Keratinocyte (primary cell): Measurements from ENCODE around the gene GPR75. TPM values are rescaled to one million over a fixed set of nuclear protein-coding genes. Genes with fewer than 3 reads are reported as not detected.

Experiments
- DNase-seq: peaks from one replicate; pipeline ENCODE4 v3.0.0-alpha.2; 2011; ENCODE audit warnings: low read depth, missing footprints, low spot score
- FAIRE-seq: peaks from 2 replicates; lab custom pipeline; 2011; peaks lifted over from hg19 to GRCh38; lab: Jason Lieb, UNC
- H2AFZ ChIP-seq: 2 replicates; pipeline ENCODE4 v1.6.0; 2012; ENCODE audit warnings: low read length, control low read depth, inconsistent platforms; ENCODE audit not compliant: control insufficient read depth
- H3K27ac ChIP-seq: 2 replicates; pipeline ENCODE4 v1.5.1; 2011; ENCODE audit warnings: low read length; ENCODE audit not compliant: control insufficient read depth, insufficient read depth
- H3K27me3 ChIP-seq: 3 replicates; pipeline ENCODE4 v1.6.0; 2011; ENCODE audit warnings: low read length; ENCODE audit not compliant: control insufficient read depth, insufficient read depth; ENCODE audit errors: extremely low read depth
- H3K36me3 ChIP-seq, 2 experiments: 2 replicates in 1 of 2; 3 replicates in 1 of 2; pipeline ENCODE4 v1.5.1; 2011; ENCODE audit warnings: low read length in 2 of 2, mild to moderate bottlenecking in 1 of 2; ENCODE audit not compliant: control insufficient read depth in 2 of 2, insufficient read depth in 2 of 2; ENCODE audit errors: extremely low read depth in 1 of 2
- H3K4me1 ChIP-seq: 3 replicates; pipeline ENCODE4 v1.5.1; 2011; ENCODE audit warnings: low read length; ENCODE audit not compliant: control insufficient read depth, insufficient read depth; ENCODE audit errors: extremely low read depth
- H3K4me2 ChIP-seq: 3 replicates; pipeline ENCODE4 v1.6.0; 2011; ENCODE audit warnings: low read depth, low read length; ENCODE audit not compliant: control insufficient read depth, insufficient read depth; ENCODE audit errors: extremely low read depth
- H3K4me3 ChIP-seq, 3 experiments: fragments of 200-600 bp in 1 of 3; sonication (generic) in 1 of 3; 2 replicates in 2 of 3; 3 replicates in 1 of 3; pipeline ENCODE4 v1.5.1; 2011 to 2016; ENCODE audit warnings: low read length in 3 of 3, mild to moderate bottlenecking in 3 of 3, control low read depth in 2 of 3, inconsistent platforms in 1 of 3, low read depth in 1 of 3, mixed read lengths in 1 of 3, mixed run types in 1 of 3, moderate library complexity in 1 of 3; ENCODE audit not compliant: control insufficient read depth in 2 of 3, insufficient read depth in 2 of 3; ENCODE audit errors: extremely low read depth in 1 of 3
- H3K79me2 ChIP-seq: 2 replicates; pipeline ENCODE4 v1.6.0; 2012; ENCODE audit warnings: low read length; ENCODE audit not compliant: control insufficient read depth, insufficient read depth
- H3K9ac ChIP-seq: 3 replicates; pipeline ENCODE4 v1.6.0; 2011; ENCODE audit warnings: low read length; ENCODE audit not compliant: control insufficient read depth, insufficient read depth; ENCODE audit errors: extremely low read depth
- H3K9me1 ChIP-seq: 3 replicates; pipeline ENCODE4 v1.6.0; 2011; ENCODE audit warnings: low read length; ENCODE audit not compliant: control insufficient read depth, insufficient read depth; ENCODE audit errors: extremely low read depth
- H3K9me3 ChIP-seq: 2 replicates; pipeline ENCODE4 v1.5.1; 2012; ENCODE audit warnings: low read depth, low read length; ENCODE audit not compliant: control insufficient read depth
- H4K20me1 ChIP-seq: 3 replicates; pipeline ENCODE4 v1.6.0; 2011; ENCODE audit warnings: low read length; ENCODE audit not compliant: control insufficient read depth, insufficient read depth; ENCODE audit errors: extremely low read depth
- EZH2 ChIP-seq: IDR thresholded peaks from one replicate; pipeline ENCODE4 v1.6.1; 2012; ENCODE audit warnings: inconsistent platforms, mild to moderate bottlenecking, low read length, moderate library complexity
- dilution Hi-C: fragments of 300-500 bp; cut with MboI; formaldehyde crosslinking; loops from one replicate; pipeline ENCODE4 v1.7.0; 2020; ENCODE audit warnings: low sequenced_read_pairs; ENCODE audit not compliant: extremely low pct_ligation_motif_present
- polyA plus RNA-seq, 5 experiments: library from polyadenylated mRNA; depleted of rRNA in 3 of 5; stranded (reverse) in 3 of 5; stranded (forward) in 1 of 5; unstranded in 1 of 5; fragments of >200 nt; gene quantifications; 1 replicate in 1 of 5; 2 replicates in 3 of 5; 3 replicates in 1 of 5; pipeline versions ENCODE4 v1.2.1 to v1.2.3, GENCODE V29; 2011 to 2012; ENCODE audit warnings: missing spikeins in 2 of 5, low read depth in 1 of 5, low replicate concordance in 1 of 5
- TF ChIP-seq, protein P1 (sequence below), 3 experiments: IDR thresholded peaks in 1 of 3; conservative IDR thresholded peaks in 1 of 3; optimal IDR thresholded peaks in 1 of 3; 2 replicates in 2 of 3; 3 replicates in 1 of 3; pipeline versions ENCODE3 to v1.5.1; 2011; ENCODE audit warnings: low read length in 3 of 3, mild to moderate bottlenecking in 3 of 3, moderate library complexity in 2 of 3, control low read depth in 1 of 3, inconsistent platforms in 1 of 3; ENCODE audit not compliant: insufficient read depth in 2 of 3; ENCODE audit errors: extremely low read depth in 1 of 3

Gene GPR75
- polyA plus RNA-seq, 1 donor (not counting 4 experiments of a cell fraction or from before 2014, with no cell fraction given): 2.7 TPM

DNA sequence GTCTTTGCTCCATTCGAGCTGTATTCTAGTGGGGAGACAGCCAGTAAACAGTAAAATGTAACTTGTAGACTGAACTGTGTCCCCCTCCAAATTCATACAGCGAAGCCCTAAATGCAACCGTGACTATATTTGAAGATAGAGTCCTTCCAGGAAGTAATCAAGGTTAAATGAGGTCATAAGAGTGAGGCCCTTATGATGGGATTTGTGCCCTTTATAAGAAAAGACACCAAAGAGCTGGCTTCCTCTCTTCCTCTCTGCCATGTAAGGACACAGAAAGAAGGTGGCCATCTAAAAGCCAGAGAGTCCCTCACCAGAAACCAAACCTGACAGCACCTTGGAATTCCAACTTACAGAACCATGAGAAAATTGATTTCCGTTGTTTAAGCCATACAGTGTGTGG is 31.4 kb downstream of the GPR75 start:
- Histone ChIP-seq H3K27ac (no peak overlapping the region), H3K27me3 (no peaks in the 10 kb centered on the region), H3K79me2 (no peaks in the 10 kb centered on the region), H3K4me1 (no peaks in the 10 kb centered on the region), H2AFZ (no peak overlapping the region), H3K9ac (no peak overlapping the region), H3K9me1 (no peaks in the 10 kb centered on the region), H3K4me2 (no peak overlapping the region), H3K36me3 (no peaks in the 10 kb centered on the region), H3K4me3 (no peak overlapping the region), H3K9me3 (no peaks in the 10 kb centered on the region), H4K20me1 (no peaks in the 10 kb centered on the region)
- dilution Hi-C loops: no loop called here
- DNase-seq (no peak), FAIRE-seq (no peak)
- TF ChIP-seq, protein P1, sequence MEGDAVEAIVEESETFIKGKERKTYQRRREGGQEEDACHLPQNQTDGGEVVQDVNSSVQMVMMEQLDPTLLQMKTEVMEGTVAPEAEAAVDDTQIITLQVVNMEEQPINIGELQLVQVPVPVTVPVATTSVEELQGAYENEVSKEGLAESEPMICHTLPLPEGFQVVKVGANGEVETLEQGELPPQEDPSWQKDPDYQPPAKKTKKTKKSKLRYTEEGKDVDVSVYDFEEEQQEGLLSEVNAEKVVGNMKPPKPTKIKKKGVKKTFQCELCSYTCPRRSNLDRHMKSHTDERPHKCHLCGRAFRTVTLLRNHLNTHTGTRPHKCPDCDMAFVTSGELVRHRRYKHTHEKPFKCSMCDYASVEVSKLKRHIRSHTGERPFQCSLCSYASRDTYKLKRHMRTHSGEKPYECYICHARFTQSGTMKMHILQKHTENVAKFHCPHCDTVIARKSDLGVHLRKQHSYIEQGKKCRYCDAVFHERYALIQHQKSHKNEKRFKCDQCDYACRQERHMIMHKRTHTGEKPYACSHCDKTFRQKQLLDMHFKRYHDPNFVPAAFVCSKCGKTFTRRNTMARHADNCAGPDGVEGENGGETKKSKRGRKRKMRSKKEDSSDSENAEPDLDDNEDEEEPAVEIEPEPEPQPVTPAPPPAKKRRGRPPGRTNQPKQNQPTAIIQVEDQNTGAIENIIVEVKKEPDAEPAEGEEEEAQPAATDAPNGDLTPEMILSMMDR (optimal IDR thresholded peaks at IDR 0.05 in 1 of 3, IDR thresholded peaks at IDR 0.05 in 1 of 3, conservative IDR thresholded peaks at IDR 0.05 in 1 of 3; ENCODE audit: extremely low read depth in 1 of 3, insufficient read depth in 2 of 3, low read length in 3 of 3): no peak
- TF ChIP-seq EZH2: no peak

DNA sequence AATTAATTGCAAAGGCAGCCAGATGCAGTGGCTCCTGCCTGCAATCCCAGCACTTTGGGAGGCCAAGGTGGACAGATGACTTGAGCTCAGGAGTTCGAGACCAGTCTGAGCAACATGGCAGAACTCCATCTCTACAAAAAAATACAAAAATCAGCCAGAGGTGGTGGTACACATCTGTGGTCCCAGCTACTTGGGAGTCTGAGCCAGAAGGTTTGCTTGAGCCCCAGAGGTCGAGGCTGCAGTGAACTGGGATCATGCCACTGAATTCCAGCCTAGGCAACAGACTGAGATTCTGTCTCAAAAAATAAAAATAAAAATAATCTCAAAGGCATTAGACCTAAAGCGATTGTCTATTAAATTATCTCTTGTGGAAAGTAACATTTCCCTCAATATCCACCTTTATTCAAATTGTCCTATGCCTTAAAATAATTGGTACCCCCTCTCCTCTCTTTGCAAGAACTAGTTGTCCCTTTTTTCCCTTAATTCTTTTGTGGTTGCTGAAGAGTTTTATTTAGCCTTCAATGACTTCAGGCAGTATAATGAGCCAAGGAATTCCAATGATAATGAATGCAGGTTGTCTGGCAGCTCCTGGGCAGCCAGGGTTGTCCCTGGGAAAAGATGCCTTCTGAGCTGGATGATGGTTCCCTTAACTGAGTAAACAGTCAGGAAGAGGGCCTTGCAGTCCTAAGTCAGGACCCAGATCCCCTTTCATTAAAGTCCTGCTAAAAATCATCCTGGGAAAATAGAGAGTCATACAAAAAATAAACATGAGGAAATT is 32.2 kb downstream of the GPR75 start:
- Histone ChIP-seq H3K79me2 (no peaks in the 10 kb centered on the region), H3K4me2 (no peak overlapping the region), H3K9me3 (no peaks in the 10 kb centered on the region), H3K27me3 (no peaks in the 10 kb centered on the region), H3K36me3 (no peaks in the 10 kb centered on the region), H3K4me1 (no peaks in the 10 kb centered on the region), H2AFZ (no peak overlapping the region), H3K4me3 (no peak overlapping the region), H3K9ac (no peak overlapping the region), H3K9me1 (no peaks in the 10 kb centered on the region), H4K20me1 (no peaks in the 10 kb centered on the region), H3K27ac (no peak overlapping the region)
- no peak for DNase-seq
- dilution Hi-C loops: no loop called here
- TF ChIP-seq EZH2: no peak
- TF ChIP-seq, protein P1 (optimal IDR thresholded peaks at IDR 0.05 in 1 of 3, IDR thresholded peaks at IDR 0.05 in 1 of 3, conservative IDR thresholded peaks at IDR 0.05 in 1 of 3; ENCODE audit: extremely low read depth in 1 of 3, insufficient read depth in 2 of 3, low read length in 3 of 3): no peak
- FAIRE-seq: no peak
